CMK (cell line): Measurements from ENCODE around the gene CORT.
A peak's percentile ranks its signal among the peaks of the same experiment; 100 is the strongest.

Source experiments
- DNase-seq: peaks from one replicate; pipeline ENCODE4 v3.0.0-alpha.2; 2010; ENCODE audit warnings: low read depth

CORT gene

DNA sequence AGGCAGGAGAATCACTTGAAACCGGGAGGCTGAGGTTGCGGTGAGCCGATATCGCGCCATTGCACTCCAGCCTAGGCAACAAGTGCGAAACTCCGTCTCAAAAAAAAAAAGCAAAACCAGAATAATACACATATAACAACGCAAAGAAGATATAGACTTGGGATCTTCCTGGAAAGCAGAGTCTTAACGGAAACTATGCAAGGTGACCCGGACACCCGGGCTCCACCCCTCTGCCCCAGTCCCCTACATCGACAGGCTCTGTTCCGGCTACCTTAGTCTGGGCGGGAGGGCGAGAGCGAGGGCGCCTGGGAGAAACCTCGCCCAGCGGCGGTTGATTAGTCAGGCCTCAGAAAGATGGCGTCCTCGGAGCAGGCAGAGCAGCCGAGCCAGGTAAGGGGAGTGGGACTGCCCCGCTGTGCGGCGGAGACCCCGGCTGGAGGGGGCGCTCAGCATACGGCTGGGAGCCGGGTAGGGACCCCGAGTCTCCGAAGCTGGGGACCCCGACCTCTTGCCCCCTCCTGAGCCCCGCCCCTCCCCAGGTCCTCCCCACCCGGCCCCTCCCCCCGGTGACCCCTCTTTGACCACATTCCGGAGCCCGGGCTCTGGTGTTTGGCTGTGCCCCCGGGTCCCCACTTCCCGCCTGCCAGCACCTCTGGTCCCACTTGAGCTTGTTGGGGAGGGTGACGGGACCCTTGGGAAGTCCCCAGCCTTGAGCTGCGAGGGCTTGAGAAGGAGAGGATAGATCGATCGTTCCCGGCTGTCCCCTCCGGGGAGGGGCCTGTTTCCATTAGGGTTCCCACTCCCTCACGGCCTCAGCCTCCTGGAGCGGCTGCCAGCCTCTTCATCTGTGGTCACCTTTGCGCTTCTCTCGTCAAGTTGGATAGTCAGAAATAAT lies 25.0 kb downstream of the CORT start, which contains the start of gene PEX14:
TSS of gene PEX14 (plus strand) at position 338 of the 895 bp plus-strand sequence. CDS start at position 355, 17 bp downstream.
- DNase-seq: peak; percentile 86

DNA sequence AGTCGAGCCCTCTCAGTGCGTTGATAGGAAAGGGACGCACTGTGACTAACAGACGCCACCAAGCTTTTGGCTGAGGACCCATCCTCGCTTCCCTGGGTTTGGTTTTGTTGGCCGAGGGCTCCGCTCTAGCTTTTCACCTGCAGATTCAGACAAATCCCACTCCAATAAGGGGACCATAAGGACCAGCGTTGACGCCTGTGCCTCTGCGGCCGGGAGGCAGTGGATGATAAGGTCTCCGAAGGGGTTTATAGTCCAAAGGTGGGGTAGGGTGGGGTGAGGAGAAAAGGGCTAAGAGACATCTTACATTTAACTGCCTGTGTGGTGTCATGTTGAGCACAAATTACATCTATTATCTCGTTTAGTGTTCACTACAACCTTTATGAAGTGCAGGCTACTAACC lies 25.7 kb downstream of the CORT start:
- DNase-seq: no peak

DNA sequence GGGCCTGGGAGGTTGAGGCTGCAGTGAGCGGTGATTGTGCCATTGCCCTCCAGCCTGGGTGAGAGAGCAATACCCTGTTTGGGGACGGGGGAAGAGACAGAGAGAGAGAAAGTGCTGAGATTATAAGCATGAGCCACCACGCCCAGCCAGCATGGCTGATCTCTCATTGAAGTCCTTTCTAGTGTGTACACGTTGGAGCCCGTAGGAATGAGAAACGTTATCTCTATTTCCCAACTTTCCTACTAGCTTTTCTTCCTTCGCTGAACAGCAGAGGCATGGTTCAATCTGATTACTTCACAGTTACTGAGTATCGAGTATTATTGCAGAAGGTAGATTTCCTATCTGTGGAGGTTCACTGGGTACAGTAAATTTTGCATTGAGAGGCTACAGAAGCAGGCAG lies 29.5 kb downstream of the CORT start:
- no peak for DNase-seq

DNA sequence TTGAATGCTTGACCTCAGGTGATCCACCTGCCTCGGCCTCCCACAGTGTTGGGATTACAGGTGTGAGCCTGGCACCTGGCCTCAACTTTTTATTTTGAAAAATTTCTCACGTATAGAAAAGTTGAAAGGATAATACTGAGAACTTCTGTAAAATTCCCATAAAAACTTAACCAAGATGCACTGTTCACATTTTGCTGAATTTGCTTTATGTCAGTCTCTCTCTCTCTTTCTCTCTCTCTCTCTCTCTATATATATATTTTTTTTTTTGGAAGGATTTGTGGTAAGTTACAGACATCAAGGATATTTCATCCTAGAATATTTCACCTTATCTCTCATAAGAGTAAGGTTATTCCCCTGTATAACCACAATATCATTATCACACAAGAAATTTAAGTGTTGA lies 30.8 kb downstream of the CORT start:
- DNase-seq: no peak

DNA sequence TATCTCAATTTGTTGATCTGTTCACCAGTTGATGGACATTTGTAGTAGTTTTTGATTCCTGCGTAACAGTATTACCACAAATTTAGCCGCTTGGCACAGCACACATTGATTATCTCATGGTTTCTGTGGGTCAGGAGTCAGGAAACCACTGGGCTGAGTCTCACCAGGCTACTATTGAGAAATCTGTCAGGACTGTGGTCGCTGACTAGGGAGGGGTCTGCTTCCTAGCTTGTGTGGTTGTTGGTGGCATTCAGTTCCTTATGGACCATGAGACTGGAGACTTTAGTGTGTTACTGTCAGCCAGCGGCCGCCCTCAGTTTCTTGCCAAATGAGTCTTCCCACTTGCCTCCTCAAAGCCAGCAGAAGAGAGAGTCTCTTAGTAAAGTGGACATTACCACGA lies 34.7 kb downstream of the CORT start:
- DNase-seq: no peak

DNA sequence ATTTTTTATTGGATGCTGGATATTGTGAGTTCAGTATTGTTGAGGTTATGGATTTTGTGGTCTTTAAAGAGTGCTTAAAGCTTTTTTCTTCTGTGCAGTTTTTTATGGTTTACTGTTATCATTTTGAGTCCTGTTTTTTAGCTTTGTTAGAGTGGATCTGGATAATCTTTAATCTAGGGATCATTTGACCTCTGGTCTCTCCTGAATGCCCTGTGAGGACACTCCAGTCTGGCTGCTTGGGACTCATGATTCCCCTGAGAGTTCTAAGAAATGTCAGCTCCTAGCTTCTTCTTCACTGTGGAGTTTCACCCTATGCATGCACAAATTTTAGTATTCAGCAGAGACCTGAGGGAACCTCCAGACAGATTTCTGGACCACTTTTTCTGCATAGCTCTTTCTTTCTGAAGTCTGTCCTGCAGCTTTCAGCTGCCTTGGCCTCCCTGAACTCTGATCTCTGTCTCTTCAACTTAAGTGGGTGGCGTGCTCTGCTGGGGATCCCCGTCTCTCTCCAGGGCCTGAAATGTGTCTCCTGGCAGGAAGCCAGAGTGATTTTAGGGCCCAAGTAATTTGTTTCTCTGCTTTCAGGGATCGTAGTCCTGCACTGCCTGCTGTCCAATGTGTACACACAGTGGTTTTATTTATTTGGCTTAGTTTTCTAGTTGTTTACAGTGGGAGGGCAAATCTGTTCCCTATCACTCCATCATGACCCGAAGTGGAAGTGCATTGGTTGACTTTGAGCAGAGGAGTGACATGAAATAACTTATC lies 39.6 kb downstream of the CORT start:
- DNase-seq: no peak

DNA sequence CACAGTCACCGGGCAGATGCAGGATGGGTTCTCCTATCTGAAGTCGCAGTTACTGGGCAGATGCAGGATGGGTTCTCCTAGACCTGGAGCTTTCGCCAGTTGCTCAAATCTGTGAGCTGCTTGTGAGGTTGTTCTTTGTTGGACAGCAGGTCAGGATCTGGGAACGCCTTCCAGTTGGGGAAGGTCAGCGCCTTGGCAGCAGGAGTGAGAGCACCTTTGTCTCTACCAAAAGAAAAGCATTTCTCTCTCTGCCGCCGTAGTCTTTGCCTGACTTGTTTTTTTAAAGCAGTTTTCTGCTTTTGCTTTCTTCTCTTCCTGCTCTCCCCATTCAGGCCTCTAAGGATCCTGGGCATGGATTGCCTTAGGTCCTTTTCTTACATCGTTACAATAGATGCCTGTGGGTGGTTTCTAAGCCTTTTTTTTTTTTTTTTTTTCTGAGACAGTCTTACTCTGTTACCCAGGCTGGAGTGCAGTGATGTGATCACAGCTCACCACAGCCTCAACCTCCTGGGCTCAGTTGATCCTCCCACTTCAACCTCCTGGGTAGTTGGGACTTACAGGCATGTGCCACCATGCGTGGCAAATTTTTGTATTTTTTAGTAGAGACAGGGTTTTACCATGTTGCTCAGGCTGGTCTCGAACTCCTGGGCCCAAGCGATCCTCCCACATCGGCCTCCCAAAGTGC lies 40.6 kb downstream of the CORT start:
- DNase-seq: no peak

DNA sequence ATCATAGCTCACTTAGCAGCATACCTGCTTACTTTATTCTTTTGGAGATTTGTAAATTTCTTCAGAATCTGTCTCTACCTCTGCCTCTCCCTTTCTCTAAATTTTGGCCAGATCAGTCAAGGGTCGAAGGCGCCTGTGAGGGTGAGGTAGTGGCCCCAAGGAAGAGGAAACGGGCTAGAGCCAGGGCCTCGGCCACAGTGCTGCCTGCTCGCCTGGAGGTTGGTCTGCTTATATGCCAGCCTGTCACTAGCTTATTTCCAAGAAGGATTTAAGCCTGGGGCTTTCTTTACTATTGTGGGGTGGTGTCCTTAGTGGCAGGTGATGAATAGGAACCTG lies 44.6 kb downstream of the CORT start:
- DNase-seq: no peak

DNA sequence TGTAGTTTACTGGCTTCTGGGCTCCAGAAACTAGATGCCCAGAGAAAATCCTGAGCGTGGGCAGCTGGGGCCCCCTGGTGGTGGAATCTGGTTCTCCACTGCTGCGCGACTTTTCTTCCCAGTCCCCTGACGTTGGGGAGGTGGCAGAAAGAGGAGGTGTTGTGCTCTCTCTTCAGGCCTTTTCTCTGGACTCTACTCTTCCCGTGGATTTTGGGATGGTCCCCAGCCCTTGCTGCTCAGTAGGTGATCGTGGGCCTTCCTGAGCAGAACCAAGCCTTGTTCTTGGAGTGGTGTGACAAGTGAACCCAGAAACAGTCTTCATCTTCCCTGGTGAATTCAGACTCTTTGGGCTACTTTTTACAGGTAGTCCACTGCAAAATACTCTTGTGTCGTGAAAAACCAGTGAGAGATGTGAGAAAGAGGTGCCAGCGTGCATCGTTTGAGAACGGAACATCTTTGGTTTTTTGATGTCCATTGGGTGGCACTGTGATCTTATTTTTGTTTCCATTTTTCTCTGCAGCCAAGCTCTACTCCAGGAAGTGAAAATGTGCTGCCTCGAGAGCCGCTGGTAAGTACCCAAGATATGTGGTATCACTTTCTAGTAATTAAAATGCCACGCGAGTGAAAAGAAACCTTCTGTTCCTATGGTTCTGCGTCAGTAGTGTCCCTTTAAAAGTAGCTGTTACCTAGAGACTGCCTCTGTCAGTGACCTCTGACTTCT lies 45.1 kb downstream of the CORT start:
- DNase-seq: no peak

DNA sequence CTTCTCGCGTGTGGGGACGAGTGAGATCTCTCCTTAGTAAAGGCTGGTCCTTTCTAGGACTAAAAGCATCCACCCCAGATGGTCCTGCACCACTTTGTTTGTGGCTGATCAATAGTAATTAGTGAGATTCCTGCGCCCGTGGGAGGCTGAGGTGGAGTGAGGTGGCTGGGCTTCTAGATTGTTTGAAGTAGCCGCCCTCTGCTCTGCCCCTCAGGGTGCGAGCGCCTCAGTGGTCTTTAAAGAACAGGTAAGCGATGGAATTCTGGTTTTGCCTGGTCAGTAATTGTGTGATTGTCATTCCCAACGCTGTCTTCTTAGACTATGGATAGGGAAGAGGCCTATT lies 45.6 kb downstream of the CORT start:
- no peak for DNase-seq

DNA sequence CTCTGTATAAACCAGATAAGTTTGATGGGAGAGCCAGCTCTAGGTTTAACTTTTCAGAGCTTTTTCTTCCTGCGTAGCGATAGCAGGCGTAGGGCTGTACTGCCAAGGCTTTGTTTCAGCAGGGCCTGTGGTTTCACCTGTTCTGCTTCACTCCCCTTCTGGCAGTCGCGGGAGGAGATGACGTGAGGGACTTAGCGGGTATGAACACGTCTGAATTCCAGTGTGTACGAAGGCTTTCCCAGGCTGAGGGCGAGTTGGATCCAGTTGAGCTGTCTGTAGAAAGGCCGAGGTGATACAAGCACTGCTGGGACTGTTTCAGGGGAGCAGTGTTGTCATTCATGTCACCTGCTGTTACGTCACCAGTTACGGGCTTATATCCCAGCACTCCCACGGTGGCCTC lies 46.1 kb downstream of the CORT start:
- no peak for DNase-seq

DNA sequence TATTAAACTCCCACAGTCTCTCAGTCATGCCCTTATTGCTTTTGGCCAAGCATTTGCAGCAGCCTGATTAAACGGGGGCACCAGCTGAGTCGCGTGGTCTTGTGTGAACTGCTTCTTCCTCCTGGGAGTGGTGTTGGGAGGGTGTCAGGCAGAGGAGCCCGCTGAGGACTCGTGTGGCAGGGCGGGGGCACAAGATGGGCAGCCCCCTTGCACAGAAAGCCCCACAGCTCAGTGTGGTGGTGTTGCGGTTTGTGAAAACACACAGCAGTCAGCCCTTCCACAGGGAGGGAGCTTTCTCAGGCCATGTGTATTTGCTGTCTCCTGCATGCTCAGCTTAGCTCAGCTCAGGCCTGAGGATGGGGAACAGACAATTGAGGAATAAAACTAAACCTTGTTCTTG lies 47.3 kb downstream of the CORT start:
- no peak for DNase-seq

DNA sequence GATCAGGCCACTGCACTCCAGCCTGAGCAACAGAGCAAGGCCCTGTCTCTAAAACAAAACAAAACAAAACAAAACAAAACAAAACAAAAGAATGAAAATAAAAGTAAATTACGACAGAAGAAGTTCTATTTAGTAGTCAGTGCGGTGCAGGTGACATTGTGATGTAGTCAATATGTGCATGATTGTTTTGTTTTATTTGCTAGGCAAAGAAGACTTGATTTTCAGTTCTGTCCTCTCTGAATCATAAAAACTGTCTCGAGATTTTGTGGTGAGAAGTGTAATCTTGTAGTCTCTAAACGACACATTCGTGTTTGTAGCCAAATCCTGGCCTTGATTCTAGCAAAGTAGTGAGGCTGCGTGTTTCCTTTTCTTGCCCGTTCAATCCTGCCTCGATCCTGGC lies 48.4 kb downstream of the CORT start:
- DNase-seq: no peak
